ENCODE results near the gene FGD2.

GRCh38 chr6:36976509-36976908 is 28.9 kb upstream of the FGD2 start:
- TF ChIP-seq ZNF274 (IDR thresholded peaks at IDR 0.05; ENCODE audit: low read depth, low read length) (no peak), YY1 (IDR thresholded peaks at IDR 0.05; ENCODE audit: insufficient read depth, insufficient read length) (no peak)

Measured in NT2/D1 (cell line).